Renal cortical epithelial cell (primary cell): ENCODE data around the gene FLRT1. TPM values are rescaled to one million over a fixed set of nuclear protein-coding genes. Genes with fewer than 3 reads are reported as not detected.
"Not testable (repeated sequence)": the region's sequence is repeated elsewhere in the genome, so short reads cannot be mapped to it uniquely, and the experiment has no call there.

Experiments used
- DNase-seq: peaks from one replicate; pipeline ENCODE4 v3.0.0-alpha.2; 2011; ENCODE audit warnings: low read depth
- total RNA-seq: library from RNA; depleted of rRNA; stranded (reverse); fragments of >200 nt; gene quantifications from 2 replicates; pipeline ENCODE4 v1.2.3, GENCODE V29; 2014

FLRT1 gene
- total RNA-seq, 1 donor from 2014 or later = 0.05 TPM

DNA sequence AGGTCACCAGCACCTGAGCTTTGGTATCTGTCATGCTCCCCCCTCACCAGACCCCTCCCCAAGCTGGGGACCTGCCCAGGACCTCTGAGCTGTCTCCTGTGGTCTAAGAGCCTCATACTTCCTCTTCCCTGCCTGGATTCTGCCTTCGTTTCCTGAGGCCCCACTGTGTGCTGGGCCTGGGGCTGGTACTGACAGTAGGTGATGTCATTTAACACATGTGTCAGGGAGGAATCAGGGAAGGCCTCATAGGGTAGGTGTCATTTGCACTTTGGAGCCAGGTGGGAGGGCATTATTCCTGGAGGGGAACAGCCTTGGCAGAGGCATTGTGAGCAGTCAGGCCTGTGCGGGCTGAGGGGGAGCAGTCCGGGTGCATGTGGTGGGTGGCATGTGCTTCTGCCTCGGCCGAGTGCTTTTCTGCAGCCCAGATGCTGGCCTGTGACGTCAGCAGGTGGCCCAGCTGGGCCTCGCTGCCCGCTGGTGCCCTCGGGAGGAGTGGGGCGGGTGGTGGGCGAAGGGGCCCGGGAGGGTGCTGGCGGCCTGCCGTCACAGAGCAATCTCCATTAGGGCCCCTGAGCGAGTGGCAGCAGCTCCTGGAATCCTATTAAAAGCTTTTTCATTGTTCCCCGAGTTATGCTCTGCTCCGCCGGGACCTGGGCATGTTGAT is 9.1 kb downstream of the FLRT1 start:
- peak; percentile 17 for DNase-seq

- no peak for DNase-seq
Observed at GRCh38 chr11:64045700-64046099, 10.0 kb downstream of the FLRT1 start.

DNA sequence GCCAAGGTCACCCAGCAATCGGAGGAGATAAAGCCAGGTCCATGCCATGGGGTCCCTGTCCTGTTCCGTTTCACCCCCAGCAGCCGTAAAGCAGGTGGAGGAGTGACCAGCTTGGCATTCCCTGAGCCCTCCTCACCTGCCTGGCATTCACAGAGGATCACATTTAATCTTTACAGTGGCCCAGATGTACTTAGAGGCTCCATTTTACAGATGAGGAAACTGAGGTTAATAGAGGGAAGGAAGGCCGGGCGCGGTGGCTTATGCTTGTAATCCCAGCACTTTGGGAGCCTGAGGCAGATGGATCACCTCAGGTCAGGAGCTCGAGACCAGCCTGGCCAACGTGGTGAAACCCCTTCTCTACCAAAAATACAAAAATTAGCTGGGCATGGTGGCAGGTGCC is 11.6 kb downstream of the FLRT1 start:
- DNase-seq = not testable (repeated sequence)

DNA sequence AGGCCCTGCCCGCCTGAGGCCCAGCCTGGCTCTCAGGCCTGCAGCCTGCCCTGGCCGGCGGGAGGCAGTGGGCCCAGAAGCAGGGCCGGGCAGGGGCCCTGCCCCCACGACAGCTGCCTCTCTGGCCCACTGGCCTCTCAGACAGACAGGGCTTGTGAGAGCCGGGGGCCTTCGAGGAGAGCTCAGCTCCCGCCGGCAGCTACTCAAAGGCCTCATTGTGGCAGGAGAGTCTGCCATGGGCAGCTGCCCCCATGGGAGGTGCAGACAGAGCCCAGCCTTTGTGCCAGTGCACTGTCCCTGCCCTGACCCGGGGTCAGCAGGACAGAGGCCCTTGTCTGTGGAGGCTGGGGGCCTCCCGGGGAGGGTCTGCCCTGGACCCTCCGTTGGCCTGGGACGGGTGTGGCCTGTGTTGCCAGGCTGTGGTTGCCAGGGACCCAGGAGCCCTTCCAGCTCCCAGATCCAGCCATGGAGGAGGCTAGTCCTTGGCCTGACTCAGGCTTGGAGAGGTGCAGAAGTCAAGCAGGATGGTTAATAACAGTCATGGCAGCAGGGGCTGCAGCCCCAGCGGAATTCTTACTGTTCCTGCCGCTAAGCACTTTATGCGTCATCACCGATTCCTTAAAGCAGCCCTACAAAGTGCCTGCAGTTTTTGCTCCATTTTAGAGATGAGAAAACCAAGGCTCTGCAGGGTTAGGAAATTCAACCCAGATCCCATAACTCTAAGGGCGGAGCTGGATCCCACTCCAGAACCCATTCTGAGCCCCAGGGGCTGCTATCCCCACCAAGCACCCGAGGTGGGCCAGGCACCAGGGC is 12.5 kb downstream of the FLRT1 start:
- no peak for DNase-seq

- DNase-seq = no peak
Observed at GRCh38 chr11:64049509-64049908, 13.8 kb downstream of the FLRT1 start.

DNA sequence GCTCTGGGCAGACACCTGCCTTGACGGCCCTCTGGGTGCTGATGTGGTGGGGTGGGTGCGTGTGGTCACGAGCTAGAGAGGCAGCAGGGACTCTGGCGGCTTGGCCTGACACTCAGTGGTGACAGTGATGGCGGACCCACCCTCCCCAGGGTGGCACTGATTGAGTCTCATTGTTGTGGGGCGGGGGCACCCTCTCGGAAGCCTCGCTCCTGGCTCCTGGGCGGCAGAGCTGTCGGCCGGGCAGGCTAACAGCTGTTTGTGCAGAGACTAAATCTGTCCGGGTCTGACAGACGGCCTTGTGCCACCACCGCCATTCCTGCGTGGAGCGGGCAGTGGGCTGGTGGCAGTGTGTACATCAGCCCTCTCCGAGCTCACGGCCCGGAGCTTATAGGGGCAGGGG is 15.6 kb downstream of the FLRT1 start:
- no peak for DNase-seq

- no peak for DNase-seq
Observed at GRCh38 chr11:64052436-64052835, 16.7 kb downstream of the FLRT1 start.

- no peak for DNase-seq
Observed at GRCh38 chr11:64052938-64053622, 17.3 kb downstream of the FLRT1 start.

- DNase-seq = no peak
Observed at GRCh38 chr11:64053699-64054098, 18.0 kb downstream of the FLRT1 start.

GRCh38 chr11:64055077-64055476 is 19.3 kb downstream of the FLRT1 start:
- DNase-seq = no peak

GRCh38 chr11:64056213-64056785 is 20.6 kb downstream of the FLRT1 start:
- no peak for DNase-seq

DNA sequence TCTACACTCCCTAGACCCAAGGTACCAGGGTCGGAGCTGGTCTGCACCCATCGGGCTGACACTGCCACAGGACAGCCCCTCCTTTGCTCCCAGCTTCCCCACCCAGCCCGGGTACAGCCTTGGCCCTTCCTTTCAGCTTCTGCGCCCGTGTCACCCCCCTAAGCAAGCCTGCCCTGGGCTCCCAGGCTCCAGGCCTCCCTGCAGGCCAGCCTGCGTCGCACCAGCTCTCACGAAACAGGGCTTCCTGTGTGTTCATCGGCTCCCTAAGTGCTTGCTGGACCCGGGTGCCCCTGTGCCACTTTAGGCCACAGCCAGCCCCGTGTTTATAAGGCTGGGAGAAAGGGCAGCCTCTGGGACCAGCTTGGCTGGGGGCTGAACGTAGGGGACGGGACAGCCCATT is 21.1 kb downstream of the FLRT1 start:
- no peak for DNase-seq

DNA sequence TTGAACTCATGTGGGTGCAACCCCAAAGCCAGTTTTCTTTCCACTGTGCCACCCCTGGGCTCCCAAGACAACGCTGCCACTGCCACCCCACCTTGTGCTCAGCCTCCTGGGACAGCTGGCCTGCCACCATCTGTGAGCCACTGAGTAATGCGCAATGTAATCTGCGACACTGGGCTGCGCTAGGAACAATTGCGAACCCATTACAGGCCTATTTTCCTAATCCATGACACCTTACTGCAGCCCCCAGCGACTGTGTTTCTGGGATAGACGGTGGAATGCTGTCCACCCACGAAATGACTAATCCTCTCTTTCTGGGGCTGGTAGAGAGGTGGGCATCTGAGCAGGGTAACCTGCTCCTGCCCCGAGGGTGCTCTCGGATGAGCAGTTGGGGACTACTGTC is 22.2 kb downstream of the FLRT1 start:
- no peak for DNase-seq

DNA sequence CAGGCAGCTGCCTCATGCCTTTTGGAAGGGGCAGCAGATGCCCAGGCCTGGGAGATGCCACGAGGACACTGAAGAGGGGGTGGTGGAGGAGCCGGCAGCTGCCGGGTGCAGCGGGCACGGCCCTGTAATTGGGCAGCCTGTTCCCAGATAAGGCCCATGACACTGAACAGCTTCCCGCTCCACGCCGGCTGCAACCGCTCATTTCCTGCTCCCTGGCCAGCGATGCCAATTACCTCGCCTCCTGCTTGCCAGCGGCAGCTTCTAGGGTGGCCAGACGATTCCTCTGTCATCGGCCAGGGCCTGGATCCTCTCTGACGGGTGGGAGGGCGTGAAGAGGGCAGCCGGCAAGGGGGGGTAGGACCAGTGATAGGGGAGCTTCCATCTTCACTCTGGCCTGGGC is 22.8 kb downstream of the FLRT1 start:
- no peak for DNase-seq

DNA sequence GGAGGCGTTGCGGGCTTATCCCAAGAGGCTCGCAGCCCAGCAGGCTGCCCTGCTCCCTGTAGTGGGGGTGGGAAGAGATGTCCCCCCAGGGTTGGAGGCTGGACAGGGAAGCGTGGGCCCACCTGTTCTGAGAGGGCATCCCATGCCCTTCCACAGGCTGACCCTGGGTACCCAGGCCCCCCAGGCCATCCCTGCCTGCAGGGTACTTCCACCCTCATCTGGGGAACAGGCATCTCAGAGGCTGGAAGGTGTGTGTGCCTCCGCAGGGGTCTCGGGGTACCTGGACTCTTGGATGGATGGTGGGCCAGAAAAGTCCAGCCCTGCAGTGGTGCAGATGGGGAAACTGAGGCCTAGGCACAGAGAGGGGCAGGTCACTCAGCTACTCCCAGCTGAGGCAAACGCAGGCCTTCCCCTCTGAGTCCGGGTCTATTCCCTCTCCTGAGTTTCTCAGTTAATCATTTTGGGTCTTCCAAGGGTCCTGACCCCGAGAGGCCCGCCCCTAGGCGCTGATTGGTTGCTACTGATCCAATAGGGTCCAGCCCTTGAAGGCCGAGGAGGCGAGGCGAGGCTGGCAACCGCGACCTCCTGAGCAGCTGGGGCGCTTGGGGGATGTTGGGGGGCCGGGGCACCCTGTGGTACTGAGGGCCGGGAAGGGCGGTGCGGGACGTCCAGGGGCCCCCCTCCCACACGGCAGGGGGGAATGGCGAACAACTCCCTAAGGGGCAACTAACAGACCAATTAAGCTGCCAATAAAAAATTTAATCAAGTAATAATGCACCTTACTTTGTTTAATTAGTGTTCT is 23.8 kb downstream of the FLRT1 start:
- DNase-seq = no peak

GRCh38 chr11:64060263-64060860 is 24.6 kb downstream of the FLRT1 start:
- no peak for DNase-seq

DNA sequence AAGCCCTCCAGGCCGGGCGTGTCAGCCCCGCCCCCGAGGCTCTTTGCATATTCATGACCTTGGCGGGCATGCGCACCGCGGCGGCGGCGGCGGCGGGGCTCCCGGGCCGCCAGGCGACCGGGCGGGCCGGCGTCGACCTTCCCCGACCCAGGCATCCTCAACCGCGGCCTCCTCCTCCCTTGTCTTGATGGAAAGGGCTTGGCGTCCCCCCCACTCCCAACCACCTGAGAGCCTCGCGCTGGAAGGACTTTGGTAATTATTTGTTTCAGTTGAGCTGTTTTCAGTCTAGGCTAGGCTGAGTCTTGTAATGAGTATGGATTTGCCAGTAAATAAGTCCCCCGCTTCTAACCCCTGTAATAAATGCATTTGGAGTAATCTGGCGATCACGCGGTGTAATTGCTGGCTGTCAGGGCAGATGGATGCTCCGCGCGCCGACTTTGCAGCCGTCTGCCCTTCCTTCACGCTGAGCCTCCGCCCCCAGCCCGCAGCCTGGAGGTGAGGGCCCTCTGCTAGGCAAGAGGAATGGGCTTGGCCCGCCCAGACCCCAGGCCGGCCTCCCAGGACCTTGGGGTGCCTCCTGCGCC is 25.2 kb downstream of the FLRT1 start:
- peak; percentile 14 for DNase-seq

GRCh38 chr11:64062185-64063039 is 26.7 kb downstream of the FLRT1 start:
- no peak for DNase-seq

DNA sequence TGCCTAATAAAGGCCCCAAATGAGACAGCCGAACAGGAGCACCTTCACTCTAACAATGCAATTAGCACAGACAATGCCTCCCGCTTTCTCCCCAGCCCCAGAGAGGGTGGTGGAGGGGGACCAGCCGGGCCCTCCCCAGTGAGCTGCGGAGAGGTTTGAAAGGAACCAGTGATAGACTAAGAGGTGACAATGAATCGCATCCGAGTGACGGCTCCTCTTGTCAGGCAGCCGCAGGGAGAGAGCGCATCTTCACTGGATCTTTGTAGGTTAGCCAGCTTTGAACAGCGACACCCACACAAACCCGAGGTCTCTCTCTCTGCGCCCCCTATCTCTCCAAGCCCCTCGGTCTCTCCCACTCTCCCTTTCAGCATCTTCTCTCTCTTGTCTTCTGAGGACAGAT is 28.0 kb downstream of the FLRT1 start:
- no peak for DNase-seq
